ENCODE results near the gene HSPG2. TPM values are rescaled to one million over a fixed set of nuclear protein-coding genes. Genes with fewer than 3 reads are reported as not detected.

Gene HSPG2
- total and polyA plus RNA-seq, 11 donors, result 164 to 608 (median 304) TPM

GRCh38 chr1:21878840-21879478 lies 58.2 kb downstream of the HSPG2 start:
- Histone ChIP-seq H3K4me1 (peaks cover 0 to 16% (median 0%) of the 10 kb centered on the region in 12 donors), H3K4me3 (no peak overlapping the region), H3K27me3 (no peaks in the 10 kb centered on the region), H3K9me3 (no peaks in the 10 kb centered on the region), H3K27ac (peak overlapping the region in 2 of 12 donors; percentile 47 to 77), H3K36me3 (peaks cover 4 to 99% (median 87%) of the 10 kb centered on the region in 9 donors)
- TF ChIP-seq, protein P1, sequence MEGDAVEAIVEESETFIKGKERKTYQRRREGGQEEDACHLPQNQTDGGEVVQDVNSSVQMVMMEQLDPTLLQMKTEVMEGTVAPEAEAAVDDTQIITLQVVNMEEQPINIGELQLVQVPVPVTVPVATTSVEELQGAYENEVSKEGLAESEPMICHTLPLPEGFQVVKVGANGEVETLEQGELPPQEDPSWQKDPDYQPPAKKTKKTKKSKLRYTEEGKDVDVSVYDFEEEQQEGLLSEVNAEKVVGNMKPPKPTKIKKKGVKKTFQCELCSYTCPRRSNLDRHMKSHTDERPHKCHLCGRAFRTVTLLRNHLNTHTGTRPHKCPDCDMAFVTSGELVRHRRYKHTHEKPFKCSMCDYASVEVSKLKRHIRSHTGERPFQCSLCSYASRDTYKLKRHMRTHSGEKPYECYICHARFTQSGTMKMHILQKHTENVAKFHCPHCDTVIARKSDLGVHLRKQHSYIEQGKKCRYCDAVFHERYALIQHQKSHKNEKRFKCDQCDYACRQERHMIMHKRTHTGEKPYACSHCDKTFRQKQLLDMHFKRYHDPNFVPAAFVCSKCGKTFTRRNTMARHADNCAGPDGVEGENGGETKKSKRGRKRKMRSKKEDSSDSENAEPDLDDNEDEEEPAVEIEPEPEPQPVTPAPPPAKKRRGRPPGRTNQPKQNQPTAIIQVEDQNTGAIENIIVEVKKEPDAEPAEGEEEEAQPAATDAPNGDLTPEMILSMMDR (IDR thresholded peaks at IDR 0.05), result no peak
- no peak for TF ChIP-seq POLR2A (IDR thresholded peaks at IDR 0.05)
- DNase-seq (no peak), ATAC-seq (no peak)
- intact Hi-C loops (cut with DNase I), result no loop called here
- 89 to 92% (median 92%) methylated on average over 11 of the region's 11 CpGs for WGBS, 4 donors

DNA sequence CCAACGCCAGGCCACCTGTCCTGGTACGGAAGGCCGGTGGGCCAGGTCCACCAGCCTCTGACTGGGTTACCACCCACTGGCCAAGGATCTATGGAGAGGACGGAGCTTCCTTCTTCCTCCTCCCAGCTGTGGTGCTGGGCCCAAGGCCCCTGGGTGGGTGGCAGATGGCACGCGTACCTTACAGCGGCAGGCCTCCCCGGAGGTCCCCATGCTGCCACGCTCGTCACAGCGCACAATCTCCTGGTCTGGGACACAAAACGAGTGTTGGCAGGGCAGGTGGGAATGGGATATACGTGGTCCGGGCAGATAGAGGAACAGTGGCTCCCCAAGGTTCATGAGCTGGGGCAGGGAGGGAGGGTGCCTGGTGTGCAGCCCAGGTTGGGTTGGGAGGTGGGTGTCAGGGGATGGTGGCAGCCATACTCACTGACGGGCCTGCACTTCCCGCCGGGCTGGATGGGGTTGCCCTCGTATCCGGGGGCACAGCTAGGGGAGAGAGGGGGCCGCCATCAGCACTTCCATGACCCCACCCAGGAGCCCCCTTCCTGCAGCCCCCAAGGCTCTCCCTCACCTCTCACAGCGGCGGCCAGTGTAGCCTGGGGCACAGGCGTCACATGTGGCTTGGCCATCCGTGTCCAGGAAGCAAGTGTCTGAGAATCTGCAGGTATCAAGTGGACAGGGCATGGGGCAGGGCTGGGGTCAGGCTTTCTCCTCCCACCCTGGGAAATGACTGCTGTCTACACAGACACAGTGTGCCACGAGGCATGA lies 58.9 kb downstream of the HSPG2 start:
- DNase-seq, result no peak
- H3K9me3 ChIP-seq, result no peaks in the 10 kb centered on the region
- H3K36me3 ChIP-seq, result peaks cover 4 to 99% (median 87%) of the 10 kb centered on the region in 9 donors
- no peak for TF ChIP-seq POLR2A (IDR thresholded peaks at IDR 0.05)
- TF ChIP-seq, protein P1 (IDR thresholded peaks at IDR 0.05), result no peak
- no peak overlapping the region for H3K27ac ChIP-seq
- no peak overlapping the region for H3K4me3 ChIP-seq
- WGBS, 4 donors, result 90 to 94% (median 91%) methylated on average over 19 to 25 of the region's 25 CpGs
- no peak for ATAC-seq
- no peaks in the 10 kb centered on the region for H3K27me3 ChIP-seq
- intact Hi-C loops (cut with DNase I), result no loop called here
- H3K4me1 ChIP-seq, result peaks cover 0 to 16% (median 0%) of the 10 kb centered on the region in 12 donors

- peaks cover 4 to 100% (median 97%) of the 10 kb centered on the region in 9 donors for H3K36me3 ChIP-seq
- H3K27me3 ChIP-seq, result no peaks in the 10 kb centered on the region
- no peaks in the 10 kb centered on the region for H3K9me3 ChIP-seq
- DNase-seq (no peak), ATAC-seq (no peak)
- TF ChIP-seq POLR2A (IDR thresholded peaks at IDR 0.05), result no peak
- TF ChIP-seq, protein P1 (IDR thresholded peaks at IDR 0.05), result no peak
- peaks cover 0 to 16% (median 0%) of the 10 kb centered on the region in 12 donors for H3K4me1 ChIP-seq
- peak overlapping the region in 1 of 12 donors; percentile 48 for H3K27ac ChIP-seq
- intact Hi-C loops (cut with DNase I), result no loop called here
- WGBS, 4 donors, result 87 to 91% (median 90%) methylated on average over 16 of the region's 16 CpGs
- no peak overlapping the region for H3K4me3 ChIP-seq
Measured at GRCh38 chr1:21876267-21876666, 60.8 kb downstream of the HSPG2 start.

DNA sequence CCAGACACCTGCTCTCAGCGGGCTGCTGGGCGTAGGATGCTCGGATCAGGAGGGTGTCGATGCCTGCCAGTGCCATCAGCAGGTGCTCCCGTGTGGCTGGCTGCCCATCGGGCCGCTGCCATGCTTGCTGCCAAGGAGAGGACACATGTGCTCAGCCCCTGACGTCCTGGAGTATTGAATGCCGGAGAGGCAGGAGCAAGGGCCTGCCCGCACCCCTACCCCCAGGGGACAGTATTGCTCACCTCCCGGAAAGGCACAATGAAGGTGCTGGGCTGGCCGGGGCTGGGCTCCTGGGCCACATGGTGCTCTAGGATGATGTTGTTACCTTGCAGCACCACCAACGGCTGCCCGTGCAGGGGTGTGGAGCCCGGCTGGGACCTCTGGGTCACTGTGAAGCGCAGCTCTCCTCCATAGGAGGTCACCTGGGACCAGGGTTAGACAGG lies 61.5 kb downstream of the HSPG2 start:
- Histone ChIP-seq H3K27me3 (no peaks in the 10 kb centered on the region), H3K36me3 (peaks cover 4 to 100% (median 95%) of the 10 kb centered on the region in 9 donors), H3K4me1 (peaks cover 0 to 18% (median 3%) of the 10 kb centered on the region in 12 donors), H3K4me3 (no peak overlapping the region), H3K27ac (peak overlapping the region in 1 of 12 donors; percentile 48), H3K9me3 (no peaks in the 10 kb centered on the region)
- no peak for DNase-seq
- TF ChIP-seq POLR2A (IDR thresholded peaks at IDR 0.05), result no peak
- TF ChIP-seq, protein P1 (IDR thresholded peaks at IDR 0.05), result no peak
- ATAC-seq, result no peak
- intact Hi-C loops (cut with DNase I), result no loop called here
- WGBS, 4 donors, result 76 to 87% (median 78%) methylated on average over 8 to 16 of the region's 16 CpGs
